H9 (cell line): Measurements from ENCODE around the gene IL10. TPM values are rescaled to one million over a fixed set of nuclear protein-coding genes. Genes with fewer than 3 reads are reported as not detected.

Experiments
- DNase-seq: peaks from one replicate; pipeline ENCODE4 v3.0.0-alpha.2; 2017
- H2AFZ ChIP-seq: one replicate; pipeline ENCODE4 v1.6.1; 2013; ENCODE audit warnings: mild to moderate bottlenecking, low read length, control low read depth, moderate library complexity
- H2AK5ac ChIP-seq: 2 replicates; pipeline ENCODE4 v1.6.1; 2013; ENCODE audit warnings: low read length, control low read depth, mixed read lengths; ENCODE audit not compliant: insufficient read length
- H2BK120ac ChIP-seq: one replicate; pipeline ENCODE4 v1.6.1; 2013; ENCODE audit warnings: low read depth, mild to moderate bottlenecking, low read length, control low read depth, inconsistent platforms; ENCODE audit not compliant: poor library complexity, severe bottlenecking
- H2BK12ac ChIP-seq: 2 replicates; pipeline ENCODE4 v1.6.1; 2013; ENCODE audit warnings: low read length, control low read depth, mixed read lengths, low read depth; ENCODE audit not compliant: insufficient read length
- H2BK15ac ChIP-seq: 2 replicates; pipeline ENCODE4 v1.6.1; 2013; ENCODE audit warnings: low read depth, low read length, control low read depth
- H2BK20ac ChIP-seq: one replicate; pipeline ENCODE4 v1.6.1; 2013; ENCODE audit warnings: low read depth, mild to moderate bottlenecking, low read length, control low read depth, inconsistent platforms; ENCODE audit not compliant: poor library complexity, severe bottlenecking
- H2BK5ac ChIP-seq: 2 replicates; pipeline ENCODE4 v1.6.1; 2013; ENCODE audit warnings: low read length, control low read depth, mixed read lengths; ENCODE audit not compliant: insufficient read length
- H3K14ac ChIP-seq: 2 replicates; pipeline ENCODE4 v1.6.1; 2013; ENCODE audit warnings: low read length, control low read depth; ENCODE audit not compliant: insufficient read depth
- H3K18ac ChIP-seq: 2 replicates; pipeline ENCODE4 v1.6.1; 2013; ENCODE audit warnings: low read depth, mild to moderate bottlenecking, mixed read lengths, low read length, control low read depth; ENCODE audit not compliant: insufficient read length
- H3K23ac ChIP-seq: 2 replicates; pipeline ENCODE4 v1.6.1; 2013; ENCODE audit warnings: low read length, control low read depth, mixed read lengths, low read depth; ENCODE audit not compliant: insufficient read length
- H3K23me2 ChIP-seq: 2 replicates; pipeline ENCODE4 v1.6.1; 2013; ENCODE audit warnings: low read depth, mild to moderate bottlenecking, mixed read lengths, low read length, control low read depth; ENCODE audit not compliant: insufficient read length, poor library complexity, severe bottlenecking
- H3K27ac ChIP-seq: 2 replicates; pipeline ENCODE4 v1.5.1; 2013; ENCODE audit warnings: low read length, control low read depth, mixed read lengths, low read depth; ENCODE audit not compliant: insufficient read length
- H3K27me3 ChIP-seq: 2 replicates; pipeline ENCODE4 v1.6.1; 2013; ENCODE audit warnings: low read length, control low read depth, inconsistent platforms; ENCODE audit not compliant: insufficient read depth
- H3K4ac ChIP-seq: 2 replicates; pipeline ENCODE4 v1.6.1; 2013; ENCODE audit warnings: low read depth, mild to moderate bottlenecking, control low read depth, inconsistent platforms, low read length, moderate library complexity
- H3K4me1 ChIP-seq: 2 replicates; pipeline ENCODE4 v1.6.1; 2013; ENCODE audit warnings: low read length, control low read depth, inconsistent platforms; ENCODE audit not compliant: insufficient read depth
- H3K4me2 ChIP-seq: 2 replicates; pipeline ENCODE4 v1.6.1; 2013; ENCODE audit warnings: low read length, control low read depth, mixed read lengths; ENCODE audit not compliant: insufficient read length, insufficient read depth
- H3K56ac ChIP-seq: 2 replicates; pipeline ENCODE4 v1.6.1; 2013; ENCODE audit warnings: low read depth, mild to moderate bottlenecking, mixed read lengths, low read length, control low read depth; ENCODE audit not compliant: insufficient read length
- H3K79me1 ChIP-seq: 2 replicates; pipeline ENCODE4 v1.6.1; 2013; ENCODE audit warnings: low read depth, mild to moderate bottlenecking, moderate library complexity, low read length, control low read depth, inconsistent platforms; ENCODE audit not compliant: insufficient read depth, poor library complexity, severe bottlenecking
- H3K79me2 ChIP-seq: 2 replicates; pipeline ENCODE4 v1.6.1; 2013; ENCODE audit warnings: low read length, control low read depth, inconsistent platforms; ENCODE audit not compliant: insufficient read depth
- H3K9ac ChIP-seq: 2 replicates; pipeline ENCODE4 v1.6.1; 2013; ENCODE audit warnings: low read length, control low read depth, mixed read lengths; ENCODE audit not compliant: insufficient read length; ENCODE audit errors: extremely low read depth
- H3K9me3 ChIP-seq: one replicate; pipeline ENCODE4 v1.6.1; 2013; ENCODE audit warnings: low read depth, low read length, inconsistent platforms; ENCODE audit not compliant: control insufficient read depth
- H3T11ph ChIP-seq: one replicate; pipeline ENCODE4 v1.6.1; 2013; ENCODE audit warnings: mild to moderate bottlenecking, low read length, control low read depth, inconsistent platforms
- H4K20me1 ChIP-seq: one replicate; pipeline ENCODE4 v1.6.1; 2013; ENCODE audit not compliant: control insufficient read depth, insufficient read length, insufficient read depth
- H4K5ac ChIP-seq: 2 replicates; pipeline ENCODE4 v1.6.1; 2013; ENCODE audit warnings: low read depth, mild to moderate bottlenecking, mixed read lengths, low read length, control low read depth; ENCODE audit not compliant: insufficient read length
- H4K8ac ChIP-seq: replicated peaks from 2 replicates; pipeline ENCODE4 v1.6.1; 2013; ENCODE audit warnings: low read length, control low read depth, mixed read lengths, low read depth; ENCODE audit not compliant: insufficient read length
- H4K91ac ChIP-seq: 2 replicates; pipeline ENCODE4 v1.6.1; 2013; ENCODE audit warnings: low read depth, mild to moderate bottlenecking, moderate library complexity, mixed read lengths, low read length, control low read depth; ENCODE audit not compliant: insufficient read length
- H3K27ac Mint-ChIP-seq, 3 experiments: 2 replicates in 2 of 3; 3 replicates in 1 of 3; pipeline ENCODE4 v1.8.0; 2020 to 2021; ENCODE audit warnings: mixed read lengths in 3 of 3, mild to moderate bottlenecking in 1 of 3, moderate library complexity in 1 of 3
- H3K27me3 Mint-ChIP-seq: 2 replicates; pipeline ENCODE4 v1.8.0; 2021; ENCODE audit warnings: low read depth, mild to moderate bottlenecking, moderate library complexity, mixed read lengths
- H3K36me3 Mint-ChIP-seq, 3 experiments: 2 replicates in 2 of 3; 3 replicates in 1 of 3; pipeline ENCODE4 v1.8.0; 2020 to 2021; ENCODE audit warnings: low read depth in 3 of 3, mixed read lengths in 3 of 3; ENCODE audit not compliant: insufficient read depth in 1 of 3
- H3K4me1 Mint-ChIP-seq, 2 experiments: 2 replicates each; pipeline ENCODE4 v1.8.0; 2020; ENCODE audit warnings: mixed read lengths in 2 of 2
- H3K4me3 Mint-ChIP-seq, 2 experiments: 2 replicates in 1 of 2; 3 replicates in 1 of 2; pipeline ENCODE4 v1.8.0; 2020 to 2021; ENCODE audit warnings: mild to moderate bottlenecking in 2 of 2, mixed read lengths in 2 of 2, moderate library complexity in 1 of 2
- H3K9me3 Mint-ChIP-seq, 2 experiments: 2 replicates in 1 of 2; 3 replicates in 1 of 2; pipeline ENCODE4 v1.8.0; 2020; ENCODE audit warnings: mild to moderate bottlenecking in 2 of 2, mixed read lengths in 2 of 2, moderate library complexity in 1 of 2
- CTCF ChIP-seq: fragments of 200-600 bp; sonication (generic); conservative IDR thresholded peaks from 3 replicates; pipeline ENCODE4 v1.8.0; 2021; ENCODE audit warnings: antibody characterized with exemption, mild to moderate bottlenecking
- WGBS: extraction: QIAGEN DNeasy Blood & Tissue Kit; methylation state at CpG from one replicate; pipeline ENCODE4 v1.1.7; 2013; ENCODE audit warnings: missing lambda C conversion rate, low lambda C conversion rate, mixed read lengths; ENCODE audit not compliant: insufficient read length; ENCODE audit errors: extremely low coverage; 5-methylcytosine and 5-hydroxymethylcytosine counted together
- total RNA-seq: library from RNA; stranded (reverse); gene quantifications from 2 replicates; pipeline ENCODE4 v1.2.1, GENCODE V29; 2021

IL10 gene
- total RNA-seq, 1 experiment from 2014 or later, result not detected

- Histone ChIP-seq H2BK20ac (no peak overlapping the region), H3T11ph (no peak overlapping the region), H2BK12ac (no peak overlapping the region), H4K20me1 (no peaks in the 10 kb centered on the region), H2AFZ (no peak overlapping the region), H4K8ac (no peak overlapping the region), H3K23me2 (no peaks in the 10 kb centered on the region), H3K14ac (no peak overlapping the region), H3K27ac (no peak overlapping the region), H2BK5ac (no peak overlapping the region), H2BK120ac (no peak overlapping the region), H4K91ac (no peak overlapping the region), H3K9me3 (no peaks in the 10 kb centered on the region), H2AK5ac (no peak overlapping the region), H3K79me2 (no peaks in the 10 kb centered on the region), H3K4ac (no peak overlapping the region), H3K18ac (no peak overlapping the region), H3K79me1 (no peaks in the 10 kb centered on the region), H2BK15ac (no peak overlapping the region), H3K27me3 (no peaks in the 10 kb centered on the region), H3K9ac (no peak overlapping the region), H3K56ac (no peak overlapping the region), H3K4me1 (no peaks in the 10 kb centered on the region), H4K5ac (no peak overlapping the region), H3K23ac (no peak overlapping the region), H3K4me2 (no peak overlapping the region)
- H3K36me3 Mint-ChIP-seq, result no peaks in the 10 kb centered on the region
- no peak for DNase-seq
- TF ChIP-seq CTCF, result no peak
- no CpG with 5 or more reads among the region's 2 CpGs for WGBS
- H3K27ac Mint-ChIP-seq, result no peak overlapping the region
- H3K4me3 Mint-ChIP-seq, result no peak overlapping the region
- H3K4me1 Mint-ChIP-seq, result no peaks in the 10 kb centered on the region
- H3K9me3 Mint-ChIP-seq, result peaks cover 3 to 8% of the 10 kb centered on the region in 2 experiments; a peak in 4 of 5 replicates
- no peaks in the 10 kb centered on the region; the same call in none of the 2 replicates for H3K27me3 Mint-ChIP-seq
Observed at GRCh38 chr1:206814716-206815341, 42.5 kb upstream of the IL10 start.
